ENCODE results near the gene PRAC1.
"Not testable (repeated sequence)": the region's sequence is repeated elsewhere in the genome, so short reads cannot be mapped to it uniquely, and the experiment has no call there.

The PRAC1 gene

GRCh38 chr17:48718761-48719641 lies 3.3 kb downstream of the PRAC1 start:
- Histone ChIP-seq H3K36me3 (ENCODE audit: control insufficient read depth in 1 of 2, insufficient read depth in 2 of 2, low read length in 2 of 2) (no peaks in the 10 kb centered on the region), H3K4me3 (ENCODE audit: low read depth in 1 of 2, low read length in 2 of 2) (no peak overlapping the region), H3K4me1 (ENCODE audit: control insufficient read depth in 1 of 2, insufficient read depth in 2 of 2, low read length in 2 of 2) (peaks cover 15 to 18% of the 10 kb centered on the region in 2 donors), H3K9ac (ENCODE audit: low read depth in 1 of 2, low read length in 2 of 2) (no peak overlapping the region), H3K27me3 (ENCODE audit: control insufficient read depth in 1 of 2, insufficient read depth in 2 of 2, low read length in 2 of 2) (peaks cover 73 to 78% of the 10 kb centered on the region in 2 donors), H3K27ac (ENCODE audit: low read depth, low read length) (no peak overlapping the region), H3K9me3 (ENCODE audit: control insufficient read depth in 1 of 2, low read length in 2 of 2) (no peaks in the 10 kb centered on the region)

GRCh38 chr17:48718227-48718760 lies 4.0 kb downstream of the PRAC1 start:
- no peak overlapping the region for H3K9ac ChIP-seq (ENCODE audit: low read depth in 1 of 2, low read length in 2 of 2)
- H3K4me3 ChIP-seq (ENCODE audit: low read depth in 1 of 2, low read length in 2 of 2): no peak overlapping the region
- H3K27ac ChIP-seq (ENCODE audit: low read depth, low read length): no peak overlapping the region
- peaks cover 9 to 12% of the 10 kb centered on the region in 2 donors for H3K4me1 ChIP-seq (ENCODE audit: control insufficient read depth in 1 of 2, insufficient read depth in 2 of 2, low read length in 2 of 2)
- no peaks in the 10 kb centered on the region for H3K9me3 ChIP-seq (ENCODE audit: control insufficient read depth in 1 of 2, low read length in 2 of 2)
- no peaks in the 10 kb centered on the region for H3K36me3 ChIP-seq (ENCODE audit: control insufficient read depth in 1 of 2, insufficient read depth in 2 of 2, low read length in 2 of 2)
- peaks cover 66 to 75% of the 10 kb centered on the region in 2 donors for H3K27me3 ChIP-seq (ENCODE audit: control insufficient read depth in 1 of 2, insufficient read depth in 2 of 2, low read length in 2 of 2)

GRCh38 chr17:48717367-48718226 lies 4.7 kb downstream of the PRAC1 start:
- no peak overlapping the region for H3K27ac ChIP-seq (ENCODE audit: low read depth, low read length)
- no peak overlapping the region for H3K9ac ChIP-seq (ENCODE audit: low read depth in 1 of 2, low read length in 2 of 2)
- no peaks in the 10 kb centered on the region for H3K9me3 ChIP-seq (ENCODE audit: control insufficient read depth in 1 of 2, low read length in 2 of 2)
- peaks cover 9 to 12% of the 10 kb centered on the region in 2 donors for H3K4me1 ChIP-seq (ENCODE audit: control insufficient read depth in 1 of 2, insufficient read depth in 2 of 2, low read length in 2 of 2)
- H3K4me3 ChIP-seq (ENCODE audit: low read depth in 1 of 2, low read length in 2 of 2): no peak overlapping the region
- peaks cover 63 to 72% of the 10 kb centered on the region in 2 donors for H3K27me3 ChIP-seq (ENCODE audit: control insufficient read depth in 1 of 2, insufficient read depth in 2 of 2, low read length in 2 of 2)
- no peaks in the 10 kb centered on the region for H3K36me3 ChIP-seq (ENCODE audit: control insufficient read depth in 1 of 2, insufficient read depth in 2 of 2, low read length in 2 of 2)

GRCh38 chr17:48716549-48716948 lies 5.8 kb downstream of the PRAC1 start:
- not testable (repeated sequence) for H3K36me3 ChIP-seq (ENCODE audit: control insufficient read depth in 1 of 2, insufficient read depth in 2 of 2, low read length in 2 of 2); H3K27ac ChIP-seq (ENCODE audit: low read depth, low read length); H3K9ac ChIP-seq (ENCODE audit: low read depth in 1 of 2, low read length in 2 of 2); H3K4me3 ChIP-seq (ENCODE audit: low read depth in 1 of 2, low read length in 2 of 2); H3K9me3 ChIP-seq (ENCODE audit: control insufficient read depth in 1 of 2, low read length in 2 of 2)
- Histone ChIP-seq H3K4me1 (ENCODE audit: control insufficient read depth in 1 of 2, insufficient read depth in 2 of 2, low read length in 2 of 2) (peaks cover 9 to 12% of the 10 kb centered on the region in 2 donors), H3K27me3 (ENCODE audit: control insufficient read depth in 1 of 2, insufficient read depth in 2 of 2, low read length in 2 of 2) (peaks cover 62 to 70% of the 10 kb centered on the region in 2 donors)

GRCh38 chr17:48715496-48716399 lies 6.6 kb downstream of the PRAC1 start:
- Histone ChIP-seq H3K4me1 (ENCODE audit: control insufficient read depth in 1 of 2, insufficient read depth in 2 of 2, low read length in 2 of 2) (peaks cover 9 to 12% of the 10 kb centered on the region in 2 donors), H3K27ac (ENCODE audit: low read depth, low read length) (no peak overlapping the region), H3K36me3 (ENCODE audit: control insufficient read depth in 1 of 2, insufficient read depth in 2 of 2, low read length in 2 of 2) (no peaks in the 10 kb centered on the region), H3K4me3 (ENCODE audit: low read depth in 1 of 2, low read length in 2 of 2) (no peak overlapping the region), H3K27me3 (ENCODE audit: control insufficient read depth in 1 of 2, insufficient read depth in 2 of 2, low read length in 2 of 2) (peaks cover 63 to 69% of the 10 kb centered on the region in 2 donors), H3K9me3 (ENCODE audit: control insufficient read depth in 1 of 2, low read length in 2 of 2) (no peaks in the 10 kb centered on the region), H3K9ac (ENCODE audit: low read depth in 1 of 2, low read length in 2 of 2) (no peak overlapping the region)

- Histone ChIP-seq H3K36me3 (ENCODE audit: control insufficient read depth in 1 of 2, insufficient read depth in 2 of 2, low read length in 2 of 2) (no peaks in the 10 kb centered on the region), H3K4me1 (ENCODE audit: control insufficient read depth in 1 of 2, insufficient read depth in 2 of 2, low read length in 2 of 2) (no peaks in the 10 kb centered on the region), H3K27ac (ENCODE audit: low read depth, low read length) (no peak overlapping the region), H3K4me3 (ENCODE audit: low read depth in 1 of 2, low read length in 2 of 2) (no peak overlapping the region), H3K27me3 (ENCODE audit: control insufficient read depth in 1 of 2, insufficient read depth in 2 of 2, low read length in 2 of 2) (peaks cover 36 to 47% of the 10 kb centered on the region in 2 donors), H3K9me3 (ENCODE audit: control insufficient read depth in 1 of 2, low read length in 2 of 2) (no peaks in the 10 kb centered on the region), H3K9ac (ENCODE audit: low read depth in 1 of 2, low read length in 2 of 2) (no peak overlapping the region)
Measured at GRCh38 chr17:48711128-48711527, 11.2 kb downstream of the PRAC1 start.

- H3K27ac ChIP-seq (ENCODE audit: low read depth, low read length): no peak overlapping the region
- peaks cover 45 to 49% of the 10 kb centered on the region in 2 donors for H3K27me3 ChIP-seq (ENCODE audit: control insufficient read depth in 1 of 2, insufficient read depth in 2 of 2, low read length in 2 of 2)
- H3K9me3 ChIP-seq (ENCODE audit: control insufficient read depth in 1 of 2, low read length in 2 of 2): no peaks in the 10 kb centered on the region
- no peak overlapping the region for H3K9ac ChIP-seq (ENCODE audit: low read depth in 1 of 2, low read length in 2 of 2)
- no peak overlapping the region for H3K4me3 ChIP-seq (ENCODE audit: low read depth in 1 of 2, low read length in 2 of 2)
- H3K4me1 ChIP-seq (ENCODE audit: control insufficient read depth in 1 of 2, insufficient read depth in 2 of 2, low read length in 2 of 2): no peaks in the 10 kb centered on the region
- H3K36me3 ChIP-seq (ENCODE audit: control insufficient read depth in 1 of 2, insufficient read depth in 2 of 2, low read length in 2 of 2): no peaks in the 10 kb centered on the region
Measured at GRCh38 chr17:48704361-48705248, 17.7 kb downstream of the PRAC1 start.

- Histone ChIP-seq H3K4me3 (ENCODE audit: low read depth in 1 of 2, low read length in 2 of 2) (no peak overlapping the region), H3K4me1 (ENCODE audit: control insufficient read depth in 1 of 2, insufficient read depth in 2 of 2, low read length in 2 of 2) (no peaks in the 10 kb centered on the region), H3K9me3 (ENCODE audit: control insufficient read depth in 1 of 2, low read length in 2 of 2) (no peaks in the 10 kb centered on the region), H3K27ac (ENCODE audit: low read depth, low read length) (no peak overlapping the region), H3K36me3 (ENCODE audit: control insufficient read depth in 1 of 2, insufficient read depth in 2 of 2, low read length in 2 of 2) (no peaks in the 10 kb centered on the region), H3K27me3 (ENCODE audit: control insufficient read depth in 1 of 2, insufficient read depth in 2 of 2, low read length in 2 of 2) (peaks cover 39 to 49% of the 10 kb centered on the region in 2 donors), H3K9ac (ENCODE audit: low read depth in 1 of 2, low read length in 2 of 2) (no peak overlapping the region)
Measured at GRCh38 chr17:48701864-48702532, 20.3 kb downstream of the PRAC1 start.

Measured in duodenal mucosa (tissue), 2 donors.